Measurements from ENCODE around the gene ZNF584.

The ZNF584 gene

DNA sequence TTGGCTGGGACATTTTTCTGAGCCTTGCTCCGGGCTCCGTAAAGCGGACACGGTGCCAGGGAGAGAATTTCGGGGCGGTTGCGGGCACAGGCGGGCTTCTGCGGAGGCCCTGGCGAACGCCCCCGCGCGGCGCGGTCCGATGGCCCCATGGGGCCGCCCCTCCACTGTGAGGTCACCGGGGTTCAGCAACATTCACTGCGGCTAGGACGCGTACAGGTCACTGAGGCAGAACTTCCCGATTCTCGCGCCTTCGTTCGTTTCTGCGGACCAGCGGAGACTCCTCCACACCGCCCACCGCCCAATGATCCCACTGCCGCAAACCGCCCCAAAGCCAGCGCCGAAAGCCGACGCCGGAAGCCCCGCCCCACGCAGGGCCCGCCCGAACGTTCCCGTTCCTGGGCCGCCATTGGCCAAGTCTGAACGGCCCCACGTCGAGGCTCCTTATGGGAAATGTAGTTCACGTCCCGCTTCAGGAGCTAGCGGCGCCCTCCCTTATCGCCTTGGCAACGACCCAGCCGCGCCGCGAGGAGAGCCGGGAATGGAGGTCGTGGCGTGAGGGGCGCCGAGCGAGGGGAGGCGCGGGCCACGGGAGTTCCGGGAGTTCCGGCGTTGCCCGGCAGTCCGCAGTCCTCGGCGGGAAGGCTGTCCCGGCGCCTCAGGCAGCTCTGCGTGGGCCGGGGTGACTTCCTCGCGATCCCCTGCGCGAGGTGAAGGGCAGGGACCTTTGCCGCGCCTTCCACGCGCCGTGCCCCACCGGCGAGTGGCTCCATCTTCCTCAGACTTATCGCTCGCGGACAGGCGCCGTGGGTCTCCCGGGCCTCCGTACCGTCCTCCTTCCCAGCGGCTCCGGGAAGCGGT lies at the start of gene ZNF584:
TSS of gene ZNF584 (plus strand) at position 498 of the 858 bp plus-strand sequence. CDS start 499 bp downstream, outside the sequence.
- H3K4me3 ChIP-seq = peak within 1 kb of the TSS; percentile 94
- H3K27ac ChIP-seq = peak within 1 kb of the TSS; percentile 75
- 0 out of 2 replicates have a peak, but pooled peaks cover 3% of the 10 kb centered on the region for H3K36me3 ChIP-seq (ENCODE audit: insufficient read depth, low read length)
- peak within 1 kb of the TSS; percentile 95 for H3K9ac ChIP-seq (ENCODE audit: insufficient read length)
- DNase-seq (ENCODE audit: low read depth, low spot score) = peak; percentile 66
- TF ChIP-seq POLR2AphosphoS5 (IDR thresholded peaks at IDR 0.05; ENCODE audit: borderline replicate concordance, low read depth, low read length) (peak; percentile 97), EZH2 (IDR thresholded peaks at IDR 0.05) (no peak), FOXP2 (optimal IDR thresholded peaks at IDR 0.05; ENCODE audit: control extremely low read depth, extremely low read length, insufficient read depth) (peak; percentile 9)
- H3K9me3 ChIP-seq (ENCODE audit: low read depth, low read length) = no peaks in the 10 kb centered on the region

DNA sequence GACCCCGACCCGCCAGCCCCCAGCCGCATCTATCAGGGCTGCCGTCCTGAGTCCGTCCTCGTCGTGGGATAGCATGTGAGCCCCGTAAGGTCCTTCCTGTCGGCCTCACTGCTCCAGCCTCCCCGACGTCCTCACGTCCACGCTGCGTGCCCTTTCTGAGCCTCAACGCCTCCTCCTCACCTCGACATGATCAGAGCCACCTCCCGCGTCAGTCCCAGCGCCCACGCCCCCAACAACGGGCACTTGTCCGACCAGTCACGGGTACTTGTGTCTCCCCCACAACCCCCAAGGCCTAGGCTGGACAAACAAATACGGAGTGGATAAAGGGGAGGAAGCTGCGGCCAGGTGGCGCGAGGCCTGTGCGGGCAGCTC lies 46.6 kb upstream of the ZNF584 start:
- Histone ChIP-seq H3K4me3 (peak overlapping the region; percentile 100), H3K9ac (ENCODE audit: insufficient read length) (peak overlapping the region; percentile 99), H3K9me3 (ENCODE audit: low read depth, low read length) (no peaks in the 10 kb centered on the region), H3K36me3 (ENCODE audit: insufficient read depth, low read length) (no peaks in the 10 kb centered on the region), H3K27ac (peak overlapping the region; percentile 92)
- TF ChIP-seq POLR2AphosphoS5 (IDR thresholded peaks at IDR 0.05; ENCODE audit: borderline replicate concordance, low read depth, low read length) (no peak), FOXP2 (optimal IDR thresholded peaks at IDR 0.05; ENCODE audit: control extremely low read depth, extremely low read length, insufficient read depth) (no peak), EZH2 (IDR thresholded peaks at IDR 0.05) (no peak)
- DNase-seq (ENCODE audit: low read depth, low spot score) = no peak

DNA sequence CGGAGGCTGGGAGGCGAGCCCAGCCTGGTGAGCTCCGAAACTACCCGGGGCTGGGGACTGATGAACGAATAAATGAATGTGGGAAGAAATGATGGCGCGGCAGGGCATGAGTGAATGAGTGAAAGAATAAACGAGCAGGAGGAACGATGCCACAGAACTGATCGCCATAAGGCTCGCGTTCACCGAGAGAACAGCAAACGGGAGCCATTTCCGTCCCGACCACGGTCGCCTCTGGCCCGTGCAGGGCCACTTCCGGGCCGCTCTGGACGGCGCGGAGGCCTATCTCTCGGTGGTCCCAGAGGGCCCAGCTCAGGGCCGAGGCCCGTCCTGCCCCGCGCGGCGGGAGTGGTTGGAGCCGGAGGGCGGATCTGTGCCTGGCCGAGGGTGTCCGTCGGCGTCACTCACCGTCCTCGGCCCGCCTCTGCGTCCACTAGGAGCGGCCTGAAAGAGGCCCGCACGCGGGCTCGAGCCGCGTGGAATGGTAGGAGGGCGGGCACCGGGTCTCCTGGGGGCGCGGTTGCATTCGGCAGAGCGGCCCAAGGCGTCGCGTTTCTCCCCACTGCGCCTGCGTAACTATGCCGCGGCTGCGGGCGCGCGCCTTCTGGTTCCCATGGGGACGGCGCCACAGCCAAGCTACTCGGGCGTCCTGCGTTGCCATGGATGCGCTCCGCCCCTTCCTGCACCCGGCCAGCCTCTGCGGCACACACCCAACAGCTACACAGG lies 46.0 kb upstream of the ZNF584 start, which contains the start of gene ZNF497:
TSS of gene ZNF497 (minus strand) at position 480 of the 723 bp plus-strand sequence. CDS start 5,116 bp downstream, outside the sequence.
- H3K4me3 ChIP-seq = peak within 1 kb of the TSS; percentile 100
- peak within 1 kb of the TSS; percentile 92 for H3K27ac ChIP-seq

DNA sequence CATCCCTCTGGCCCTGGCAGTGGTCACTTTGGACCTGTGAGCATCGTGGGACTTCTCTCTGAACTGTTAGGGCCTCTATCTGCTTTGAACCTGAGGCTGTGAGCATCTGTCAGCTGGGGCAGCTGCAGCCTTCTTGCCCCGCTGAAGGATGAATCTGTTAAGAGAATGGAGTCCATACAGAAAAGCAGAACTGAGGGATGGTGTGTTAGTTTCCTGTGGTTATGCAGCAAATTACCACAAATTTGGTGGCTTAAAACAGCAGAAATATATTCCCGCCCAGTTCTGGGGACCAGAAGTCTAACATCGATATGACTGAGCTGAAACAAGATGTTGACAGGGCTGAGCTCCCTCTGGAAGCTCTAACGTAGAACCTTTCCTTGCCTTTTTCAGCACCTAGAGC lies 44.3 kb upstream of the ZNF584 start:
- Histone ChIP-seq H3K4me3 (no peak overlapping the region), H3K36me3 (ENCODE audit: insufficient read depth, low read length) (no peaks in the 10 kb centered on the region), H3K9me3 (ENCODE audit: low read depth, low read length) (no peaks in the 10 kb centered on the region), H3K27ac (no peak overlapping the region), H3K9ac (ENCODE audit: insufficient read length) (no peak overlapping the region)
- TF ChIP-seq FOXP2 (optimal IDR thresholded peaks at IDR 0.05; ENCODE audit: control extremely low read depth, extremely low read length, insufficient read depth) (no peak), POLR2AphosphoS5 (IDR thresholded peaks at IDR 0.05; ENCODE audit: borderline replicate concordance, low read depth, low read length) (no peak), EZH2 (IDR thresholded peaks at IDR 0.05) (no peak)
- DNase-seq (ENCODE audit: low read depth, low spot score) = no peak

More for the DNA sequence above, 46.0 kb upstream of the ZNF584 start, which contains the start of gene ZNF497:
- peak; percentile 67 for DNase-seq (ENCODE audit: low read depth, low spot score)
- H3K9me3 ChIP-seq (ENCODE audit: low read depth, low read length) = no peaks in the 10 kb centered on the region
- H3K36me3 ChIP-seq (ENCODE audit: insufficient read depth, low read length) = no peaks in the 10 kb centered on the region
- H3K9ac ChIP-seq (ENCODE audit: insufficient read length) = peak within 1 kb of the TSS; percentile 99
- TF ChIP-seq EZH2 (IDR thresholded peaks at IDR 0.05) (no peak), FOXP2 (optimal IDR thresholded peaks at IDR 0.05; ENCODE audit: control extremely low read depth, extremely low read length, insufficient read depth) (no peak), POLR2AphosphoS5 (IDR thresholded peaks at IDR 0.05; ENCODE audit: borderline replicate concordance, low read depth, low read length) (peak; percentile 96)

DNA sequence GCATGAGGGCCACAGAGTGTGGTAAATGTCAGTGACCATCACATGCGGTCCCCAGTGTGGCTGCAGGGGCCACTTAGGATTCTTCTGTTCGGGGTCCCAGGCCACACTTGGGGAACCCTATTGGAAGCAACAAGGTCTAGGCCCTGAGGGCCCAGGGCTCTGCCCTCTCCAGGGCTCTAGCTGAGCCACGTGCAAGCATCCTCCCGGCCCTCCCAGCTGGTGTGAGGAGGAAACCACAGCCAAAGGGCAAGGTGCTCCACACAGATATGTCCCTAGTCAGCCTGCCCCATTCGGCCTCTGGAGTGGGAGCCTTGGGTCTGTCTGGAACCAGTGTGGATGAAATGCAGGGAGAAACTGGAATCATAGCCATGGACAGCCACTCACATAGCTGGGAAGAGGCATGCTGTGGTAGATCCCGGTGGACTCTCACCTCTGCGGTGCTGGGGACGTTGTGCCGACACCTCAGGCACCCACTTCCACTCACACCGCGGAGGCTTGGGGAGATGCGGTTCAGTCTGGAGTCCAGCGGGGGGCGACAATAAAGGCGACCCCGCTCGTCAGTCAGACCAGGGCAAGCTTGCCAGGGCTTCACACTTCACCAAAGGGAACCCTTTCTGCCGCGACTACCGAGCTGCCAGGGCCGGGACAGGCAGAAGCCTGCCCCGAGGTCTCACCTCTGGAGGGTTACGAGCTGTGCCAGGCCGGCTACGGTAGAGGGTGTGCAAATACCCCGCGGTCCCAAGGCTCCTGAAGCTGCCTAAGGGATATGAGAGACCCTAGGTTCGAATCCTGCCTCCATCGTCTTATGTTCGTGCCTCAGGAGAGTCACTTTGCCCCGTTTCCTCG lies 41.6 kb upstream of the ZNF584 start:
- TF ChIP-seq FOXP2 (optimal IDR thresholded peaks at IDR 0.05; ENCODE audit: control extremely low read depth, extremely low read length, insufficient read depth) (no peak), EZH2 (IDR thresholded peaks at IDR 0.05) (no peak), POLR2AphosphoS5 (IDR thresholded peaks at IDR 0.05; ENCODE audit: borderline replicate concordance, low read depth, low read length) (no peak)
- H3K36me3 ChIP-seq (ENCODE audit: insufficient read depth, low read length) = no peaks in the 10 kb centered on the region
- no peaks in the 10 kb centered on the region for H3K9me3 ChIP-seq (ENCODE audit: low read depth, low read length)
- no peak overlapping the region for H3K27ac ChIP-seq
- H3K4me3 ChIP-seq = no peak overlapping the region
- DNase-seq (ENCODE audit: low read depth, low spot score) = no peak
- H3K9ac ChIP-seq (ENCODE audit: insufficient read length) = no peak overlapping the region

DNA sequence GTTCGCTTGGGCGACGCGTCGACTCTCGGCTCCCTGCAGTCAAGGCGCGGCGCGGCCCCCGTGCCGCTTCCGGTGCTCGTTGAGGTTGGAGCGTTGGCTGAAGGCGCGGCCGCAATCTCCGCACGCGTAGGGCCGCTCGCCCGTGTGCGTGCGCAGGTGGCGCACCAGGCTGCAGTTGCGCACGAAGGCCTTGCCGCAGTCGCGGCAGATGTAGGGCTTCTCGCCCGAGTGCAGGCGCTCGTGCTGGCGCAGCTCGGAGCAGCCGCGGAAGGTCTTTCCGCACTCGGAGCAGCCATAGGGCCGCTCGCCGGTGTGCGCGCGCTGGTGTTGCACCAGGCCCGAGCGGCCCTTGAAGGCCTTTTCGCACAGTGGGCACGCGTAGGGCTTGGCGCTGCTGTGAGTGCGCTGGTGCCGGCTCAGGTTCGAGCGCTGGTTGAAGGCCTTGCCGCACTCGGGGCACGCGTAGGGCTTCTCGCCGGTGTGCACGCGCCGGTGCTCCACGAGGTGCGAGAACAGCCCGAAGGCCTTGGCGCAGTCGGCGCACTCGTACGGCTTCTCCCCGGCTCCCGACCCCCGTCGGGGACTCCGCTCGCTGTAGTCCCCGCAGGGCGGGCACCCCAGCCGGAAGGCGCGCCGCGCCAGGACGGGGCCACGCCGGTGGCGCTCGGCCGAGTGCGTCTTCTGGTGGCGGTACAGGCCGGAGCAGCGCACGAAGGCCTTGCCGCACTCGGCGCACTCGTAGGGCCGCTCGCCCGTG lies 40.6 kb upstream of the ZNF584 start:
- Histone ChIP-seq H3K36me3 (ENCODE audit: insufficient read depth, low read length) (no peaks in the 10 kb centered on the region), H3K27ac (no peak overlapping the region), H3K4me3 (no peak overlapping the region), H3K9ac (ENCODE audit: insufficient read length) (no peak overlapping the region), H3K9me3 (ENCODE audit: low read depth, low read length) (no peaks in the 10 kb centered on the region)
- DNase-seq (ENCODE audit: low read depth, low spot score) = no peak
- no peak for TF ChIP-seq FOXP2 (optimal IDR thresholded peaks at IDR 0.05; ENCODE audit: control extremely low read depth, extremely low read length, insufficient read depth)
- no peak for TF ChIP-seq EZH2 (IDR thresholded peaks at IDR 0.05)
- TF ChIP-seq POLR2AphosphoS5 (IDR thresholded peaks at IDR 0.05; ENCODE audit: borderline replicate concordance, low read depth, low read length) = no peak

Data from SK-N-MC (cell line).